ENCODE results near the gene KCNS3. TPM values are rescaled to one million over a fixed set of nuclear protein-coding genes. Genes with fewer than 3 reads are reported as not detected.

Gene KCNS3
- 0.97 and 1.8 TPM in 2 replicates for total RNA-seq

GRCh38 chr2:17878281-17879136 is at the start of gene KCNS3:
KCNS3 (plus strand) TSS chr2:17878667; CDS start chr2:17931009, 52,342 bp downstream.

Other genes with a start within 250 kb of the KCNS3 start
- gene SMC6, start 124.9 kb upstream of the KCNS3 start, total RNA-seq: 32.8 and 51.2 TPM in 2 replicates
- gene GEN1, start 124.5 kb upstream of the KCNS3 start, total RNA-seq: 11.4 and 36.0 TPM in 2 replicates
- gene MSGN1, start 62.2 kb upstream of the KCNS3 start, total RNA-seq: not detected in 2 replicates

Measured in epithelial cell of umbilical artery (primary cell).